ENCODE measurements around the gene PAPPA2. TPM values are rescaled to one million over a fixed set of nuclear protein-coding genes. Genes with fewer than 3 reads are reported as not detected.
A peak's percentile ranks its signal among the peaks of the same experiment; 100 is the strongest.

The PAPPA2 gene
- total and polyA plus RNA-seq, 9 of the 15 experiments (the other 6 are each of a cell fraction or from before 2014, with no cell fraction given): 0.01 to 0.15 (median 0.05) TPM; not detected in 2

GRCh38 chr1:176853503-176853902 is 390.5 kb downstream of the PAPPA2 start (continued):
- TF ChIP-seq GABPB1 (CRISPR knock-in tag; IDR thresholded peaks at IDR 0.05) (no peak), RBFOX2 (IDR thresholded peaks at IDR 0.05; ENCODE audit: low read depth, low read length) (no peak), ZC3H4 (CRISPR knock-in tag; IDR thresholded peaks at IDR 0.05; ENCODE audit: borderline replicate concordance) (no peak), ZNF609 (CRISPR knock-in tag; IDR thresholded peaks at IDR 0.05; ENCODE audit: borderline replicate concordance) (no peak), CREBBP (IDR thresholded peaks at IDR 0.05; ENCODE audit: low read depth, low read length) (no peak), ZNF717 (CRISPR knock-in tag; IDR thresholded peaks at IDR 0.05) (no peak), ZFP91 (CRISPR knock-in tag; IDR thresholded peaks at IDR 0.05) (no peak), REST (IDR thresholded peaks at IDR 0.05; ENCODE audit: borderline replicate concordance) (peak; percentile 37; the same call in 1 of the 2 replicates), REST (CRISPR knock-in tag; IDR thresholded peaks at IDR 0.05; ENCODE audit: low read depth) (no peak), ZNF431 (CRISPR knock-in tag; IDR thresholded peaks at IDR 0.05) (no peak), FOXP4 (CRISPR knock-in tag; IDR thresholded peaks at IDR 0.05; ENCODE audit: borderline replicate concordance) (no peak), TAL1 (IDR thresholded peaks at IDR 0.05) (peak; percentile 13; the same call in 1 of the 2 replicates)
